Activated CD4-positive, alpha-beta T cell treated with anti-CD3 and anti-CD28 coated beads for 1 hour (primary cell): ENCODE results near the gene ZNF687.
"Not testable (repeated sequence)": the region's sequence is repeated elsewhere in the genome, so short reads cannot be mapped to it uniquely, and the experiment has no call there.

ENCODE experiments used
- DNase-seq: peaks from one replicate; pipeline ENCODE4 v3.0.0-alpha.2; 2020

The ZNF687 gene, protein sequence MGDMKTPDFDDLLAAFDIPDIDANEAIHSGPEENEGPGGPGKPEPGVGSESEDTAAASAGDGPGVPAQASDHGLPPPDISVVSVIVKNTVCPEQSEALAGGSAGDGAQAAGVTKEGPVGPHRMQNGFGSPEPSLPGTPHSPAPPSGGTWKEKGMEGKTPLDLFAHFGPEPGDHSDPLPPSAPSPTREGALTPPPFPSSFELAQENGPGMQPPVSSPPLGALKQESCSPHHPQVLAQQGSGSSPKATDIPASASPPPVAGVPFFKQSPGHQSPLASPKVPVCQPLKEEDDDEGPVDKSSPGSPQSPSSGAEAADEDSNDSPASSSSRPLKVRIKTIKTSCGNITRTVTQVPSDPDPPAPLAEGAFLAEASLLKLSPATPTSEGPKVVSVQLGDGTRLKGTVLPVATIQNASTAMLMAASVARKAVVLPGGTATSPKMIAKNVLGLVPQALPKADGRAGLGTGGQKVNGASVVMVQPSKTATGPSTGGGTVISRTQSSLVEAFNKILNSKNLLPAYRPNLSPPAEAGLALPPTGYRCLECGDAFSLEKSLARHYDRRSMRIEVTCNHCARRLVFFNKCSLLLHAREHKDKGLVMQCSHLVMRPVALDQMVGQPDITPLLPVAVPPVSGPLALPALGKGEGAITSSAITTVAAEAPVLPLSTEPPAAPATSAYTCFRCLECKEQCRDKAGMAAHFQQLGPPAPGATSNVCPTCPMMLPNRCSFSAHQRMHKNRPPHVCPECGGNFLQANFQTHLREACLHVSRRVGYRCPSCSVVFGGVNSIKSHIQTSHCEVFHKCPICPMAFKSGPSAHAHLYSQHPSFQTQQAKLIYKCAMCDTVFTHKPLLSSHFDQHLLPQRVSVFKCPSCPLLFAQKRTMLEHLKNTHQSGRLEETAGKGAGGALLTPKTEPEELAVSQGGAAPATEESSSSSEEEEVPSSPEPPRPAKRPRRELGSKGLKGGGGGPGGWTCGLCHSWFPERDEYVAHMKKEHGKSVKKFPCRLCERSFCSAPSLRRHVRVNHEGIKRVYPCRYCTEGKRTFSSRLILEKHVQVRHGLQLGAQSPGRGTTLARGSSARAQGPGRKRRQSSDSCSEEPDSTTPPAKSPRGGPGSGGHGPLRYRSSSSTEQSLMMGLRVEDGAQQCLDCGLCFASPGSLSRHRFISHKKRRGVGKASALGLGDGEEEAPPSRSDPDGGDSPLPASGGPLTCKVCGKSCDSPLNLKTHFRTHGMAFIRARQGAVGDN

DNA sequence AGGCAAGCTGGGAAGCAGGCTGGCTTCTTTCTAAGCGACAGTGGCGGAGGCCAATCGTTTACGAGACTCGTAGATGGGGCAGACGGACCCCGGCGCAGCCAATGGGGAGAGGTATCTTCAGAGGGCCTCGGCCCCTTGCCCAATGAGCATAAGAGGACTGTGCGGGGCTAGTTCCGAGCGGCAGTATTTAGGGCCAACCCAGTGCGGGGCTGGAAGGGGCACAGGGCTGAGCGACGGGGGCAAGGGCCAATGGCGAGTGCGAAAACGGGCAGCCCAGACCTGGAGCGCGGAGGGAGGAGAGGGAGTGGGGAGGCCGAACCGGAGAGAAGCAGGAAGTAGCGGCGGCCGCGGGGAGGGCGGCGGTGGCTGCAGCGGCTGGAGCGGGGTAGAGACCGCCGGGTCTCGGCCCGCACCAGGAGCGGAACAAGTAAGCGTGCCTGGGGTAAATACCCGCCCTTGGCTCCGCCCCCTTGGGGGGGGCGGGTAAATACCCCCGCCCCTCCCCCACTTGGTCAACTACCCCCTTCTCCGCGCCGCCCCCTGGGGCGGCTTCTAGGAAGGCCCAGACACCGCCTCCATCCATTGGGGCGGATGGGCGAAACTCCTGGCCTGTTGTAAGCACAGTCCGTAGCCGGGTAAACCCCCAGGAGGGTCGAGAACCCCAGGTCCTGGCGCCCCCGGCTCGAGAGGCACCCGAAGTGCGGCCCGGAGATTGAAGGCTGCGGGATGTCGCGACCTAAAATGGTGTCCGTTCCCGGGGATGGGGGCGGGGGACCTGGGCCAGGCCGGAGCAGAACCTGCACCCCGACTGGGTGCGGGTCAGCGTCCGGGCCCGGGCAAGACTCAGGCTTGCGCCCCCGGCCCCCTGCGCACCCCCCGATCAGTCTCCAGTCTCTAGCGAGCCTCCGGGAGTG is at the start of gene ZNF687:
TSS of gene ZNF687 (plus strand) at position 331 of the 914 bp plus-strand sequence. CDS start 3,993 bp downstream, outside the sequence.
- peak; percentile 96 for DNase-seq

DNA sequence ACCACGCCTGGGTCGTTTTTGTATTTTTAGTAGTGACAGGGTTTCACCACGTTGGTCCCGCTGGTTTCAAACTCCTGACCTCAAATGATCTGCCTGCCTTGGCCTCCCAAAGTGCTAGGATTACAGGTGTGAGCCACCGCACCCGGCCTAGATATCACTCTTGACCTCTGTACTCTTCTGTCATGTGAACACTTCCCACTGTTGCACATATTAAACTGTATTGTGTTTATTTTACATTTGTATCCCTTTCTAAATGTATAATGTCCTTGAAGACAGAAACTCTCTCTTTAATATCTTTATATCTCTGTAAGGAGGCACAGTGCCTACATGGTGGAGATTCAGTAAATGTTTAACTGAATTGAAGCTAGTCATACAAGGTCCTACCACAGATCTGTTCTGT is 46.9 kb upstream of the ZNF687 start:
- DNase-seq, result no peak

DNA sequence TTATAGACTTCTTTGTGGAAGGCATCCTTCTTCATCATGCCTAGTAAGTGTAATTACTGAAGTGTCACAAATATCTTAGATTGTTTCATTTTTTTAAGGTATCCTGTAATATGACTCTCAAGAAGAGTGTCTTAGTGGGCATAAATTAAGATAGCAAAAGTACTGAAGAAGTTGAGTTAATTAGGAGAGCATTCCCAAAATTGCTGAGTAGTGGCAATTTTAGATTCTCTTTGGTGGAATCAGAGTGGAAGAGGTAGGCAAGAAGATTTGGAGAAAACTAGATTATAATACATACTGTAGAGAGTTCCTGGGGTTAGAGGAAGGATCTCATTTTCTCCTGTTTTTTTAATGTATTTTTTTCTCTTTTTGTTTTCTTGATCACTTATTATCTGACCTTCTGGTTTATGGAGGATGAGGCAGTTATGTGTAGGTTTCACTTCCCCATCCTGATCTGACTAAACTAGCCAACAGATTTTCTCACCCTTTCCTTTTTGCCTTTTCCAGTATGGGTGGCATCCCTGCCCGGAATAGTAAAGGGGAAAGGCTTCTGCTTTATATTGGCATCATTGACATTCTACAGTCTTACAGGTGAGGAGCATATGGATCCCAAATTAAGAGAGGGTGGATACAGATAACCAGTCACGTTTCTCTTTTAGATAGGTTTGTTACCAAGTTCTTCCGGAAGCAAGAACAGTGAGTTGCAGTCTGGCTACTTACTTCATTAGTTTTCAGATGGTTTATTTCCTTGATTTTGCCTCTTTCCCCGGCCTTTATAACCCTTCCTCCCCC is 44.2 kb upstream of the ZNF687 start:
- no peak for DNase-seq

GRCh38 chr1:151238467-151238739 is 43.7 kb upstream of the ZNF687 start:
- DNase-seq, result no peak

GRCh38 chr1:151242442-151242841 is 39.7 kb upstream of the ZNF687 start:
- no peak for DNase-seq

DNA sequence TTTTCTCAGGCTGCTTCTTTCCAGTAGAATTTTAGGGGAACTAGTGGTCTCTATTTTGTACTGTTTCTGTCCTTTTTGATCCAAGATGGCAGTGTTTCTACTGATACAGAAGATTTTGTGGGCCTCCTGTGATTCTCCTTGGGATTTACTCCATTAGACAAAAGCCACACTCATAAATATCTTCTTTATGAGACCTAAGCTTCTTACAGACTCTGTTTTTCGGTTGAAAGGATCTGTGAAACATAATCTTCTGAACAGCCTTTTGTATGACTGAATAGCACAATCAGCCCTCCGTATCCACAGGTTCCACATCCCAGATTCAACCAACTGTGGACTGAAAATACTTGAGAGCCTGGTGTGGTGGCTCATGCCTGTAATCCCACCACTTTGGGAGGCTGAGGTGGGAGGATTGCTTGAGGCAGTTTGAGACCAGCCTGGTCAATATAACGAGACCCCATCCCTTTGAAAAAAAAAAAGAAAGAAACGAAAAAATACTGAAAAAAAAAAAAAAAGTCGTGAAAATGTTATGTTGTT is 38.3 kb upstream of the ZNF687 start:
- DNase-seq, result no peak

DNA sequence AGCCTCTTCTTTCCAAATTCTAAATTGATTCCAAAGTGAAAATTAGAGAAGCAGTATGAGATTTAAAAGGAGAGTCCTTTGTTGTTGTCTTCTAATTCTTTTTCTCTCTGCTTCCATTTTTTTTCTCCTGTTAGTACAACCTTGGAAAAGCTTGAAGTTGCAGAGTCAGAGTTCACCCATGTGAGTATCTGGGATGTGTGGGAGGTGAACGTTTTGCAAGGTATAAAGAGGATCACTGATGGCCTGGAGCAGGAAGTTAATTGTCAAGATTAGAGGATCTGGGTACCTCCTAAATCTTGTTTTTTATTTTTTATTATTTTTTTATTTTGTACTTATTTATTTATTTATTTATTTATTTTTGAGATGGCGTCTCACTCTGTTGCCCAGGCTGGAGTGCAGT is 35.3 kb upstream of the ZNF687 start:
- no peak for DNase-seq

- DNase-seq, result peak; percentile 48
Observed at GRCh38 chr1:151251656-151252470, 30.2 kb upstream of the ZNF687 start.

DNA sequence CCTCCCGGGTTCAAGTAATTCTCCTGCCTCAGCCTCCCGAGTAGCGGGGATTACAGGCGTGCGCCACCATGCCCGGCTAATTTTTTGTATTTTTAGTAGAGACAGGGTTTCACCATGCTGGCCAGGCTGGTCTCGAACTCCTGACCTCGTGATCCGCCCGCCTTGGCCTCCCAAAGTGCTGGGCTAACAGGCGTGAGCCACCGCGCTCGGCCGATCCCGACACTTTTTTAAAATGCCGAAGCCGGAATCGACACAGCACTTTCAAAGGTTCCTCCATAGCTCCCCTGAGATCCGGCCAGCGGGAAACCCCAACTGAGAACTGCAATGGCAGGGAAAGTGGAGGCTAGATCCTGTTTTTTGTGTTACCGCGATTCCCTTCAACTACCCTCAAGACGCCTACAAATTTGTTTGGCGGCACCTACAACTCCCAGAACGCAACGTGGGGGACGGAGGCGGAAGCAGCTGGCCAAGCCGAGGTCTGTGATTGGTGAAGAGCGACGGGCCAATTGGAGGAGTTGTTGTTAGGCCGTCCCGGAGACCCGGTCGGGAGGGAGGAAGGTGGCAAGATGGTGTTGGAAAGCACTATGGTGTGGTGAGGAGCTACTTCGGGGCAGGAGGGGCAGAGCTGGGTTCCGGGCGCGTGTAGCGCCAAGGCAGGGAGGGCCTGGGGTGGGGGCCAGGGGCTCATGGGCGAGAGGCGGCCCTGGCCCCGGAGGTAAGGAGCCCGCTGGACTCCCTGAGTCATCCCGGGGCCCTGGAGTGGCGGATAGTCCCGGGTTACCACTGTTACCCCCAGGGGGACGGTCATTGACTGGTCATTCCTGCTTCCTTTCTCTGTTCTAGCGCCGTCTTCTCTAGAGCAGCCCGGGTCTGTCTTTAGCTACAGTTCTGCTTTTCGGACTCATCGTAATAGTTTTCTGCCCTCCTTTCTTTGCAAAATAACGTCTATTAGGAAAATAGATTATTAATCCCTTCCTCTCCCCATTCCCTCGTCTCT is 27.6 kb upstream of the ZNF687 start, which contains the start of gene PSMD4:
TSS of gene PSMD4 (plus strand) at position 518 of the 997 bp plus-strand sequence. CDS start at position 567, 49 bp downstream.
- peak; percentile 89 for DNase-seq

GRCh38 chr1:151255381-151255780 is 26.7 kb upstream of the ZNF687 start:
- DNase-seq, result no peak

DNA sequence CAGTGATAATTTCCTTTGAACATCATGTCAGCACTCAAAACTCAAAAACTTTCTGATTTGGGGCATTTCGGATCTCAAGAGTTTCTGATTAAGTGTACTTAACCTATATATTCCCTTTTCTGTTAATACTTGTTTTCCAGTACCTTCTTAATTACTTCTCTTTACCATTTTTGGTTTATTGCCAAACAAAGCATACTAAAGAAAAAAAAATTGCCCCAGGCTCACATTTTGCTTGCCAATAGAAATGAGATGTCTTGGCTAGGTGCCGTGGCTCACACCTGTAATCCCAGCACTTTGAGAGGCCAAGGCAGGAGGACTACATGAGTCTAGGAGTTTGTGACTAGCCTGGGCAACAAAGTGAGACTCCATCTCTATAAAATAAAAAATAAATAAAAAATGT is 22.7 kb upstream of the ZNF687 start:
- DNase-seq, result no peak

DNA sequence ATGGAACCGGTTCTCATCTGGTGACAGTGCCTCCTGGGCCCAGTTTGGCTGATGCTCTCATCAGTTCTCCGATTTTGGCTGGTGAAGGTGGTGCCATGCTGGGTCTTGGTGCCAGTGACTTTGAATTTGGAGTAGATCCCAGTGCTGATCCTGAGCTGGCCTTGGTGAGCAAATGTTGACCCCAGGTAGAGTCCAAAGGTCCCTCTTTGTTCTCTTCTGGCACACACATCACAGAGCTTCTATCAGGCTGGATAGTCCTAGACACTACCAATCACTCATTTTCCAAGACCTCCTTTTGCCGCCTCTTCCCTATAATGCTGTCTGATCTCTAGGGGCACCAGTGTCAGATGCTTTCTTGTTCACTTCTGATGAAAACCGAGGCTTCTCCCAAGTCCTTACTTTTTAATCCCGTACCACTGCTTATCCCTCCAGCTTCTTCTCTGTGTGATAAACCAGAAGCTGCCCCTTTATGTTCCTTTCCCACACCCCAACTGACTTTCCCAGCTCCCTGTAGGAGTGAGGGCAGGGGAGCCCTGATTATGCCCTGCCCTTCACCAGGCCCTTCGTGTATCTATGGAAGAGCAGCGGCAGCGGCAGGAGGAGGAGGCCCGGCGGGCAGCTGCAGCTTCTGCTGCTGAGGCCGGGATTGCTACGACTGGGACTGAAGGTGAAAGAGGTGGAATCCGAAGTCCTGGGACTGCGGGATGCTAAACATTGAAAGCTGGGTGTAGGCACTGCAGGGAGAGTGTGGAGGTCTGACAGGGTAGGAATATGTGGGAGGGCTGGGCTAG is 16.5 kb upstream of the ZNF687 start:
- DNase-seq, result no peak

- DNase-seq, result no peak
Observed at GRCh38 chr1:151266315-151266714, 15.8 kb upstream of the ZNF687 start.

DNA sequence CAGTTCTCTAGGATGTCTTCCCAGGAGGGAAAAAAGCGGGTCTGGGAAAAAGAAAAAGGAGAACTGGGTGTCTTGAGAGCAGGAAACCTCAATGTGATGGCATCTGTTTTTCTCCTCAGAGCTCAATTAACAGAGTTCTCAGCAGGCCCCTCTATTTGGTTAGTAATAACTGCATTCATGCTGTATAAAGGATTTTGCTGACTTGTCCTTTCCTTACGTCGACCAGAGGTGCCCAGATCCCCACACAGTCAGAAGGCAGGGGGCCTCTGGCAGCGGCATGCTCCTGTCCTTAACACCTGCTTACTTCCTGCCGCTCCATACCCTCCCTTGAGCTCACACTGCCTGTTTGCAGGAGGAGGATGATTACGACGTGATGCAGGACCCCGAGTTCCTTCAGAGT is 15.3 kb upstream of the ZNF687 start:
- DNase-seq, result no peak

DNA sequence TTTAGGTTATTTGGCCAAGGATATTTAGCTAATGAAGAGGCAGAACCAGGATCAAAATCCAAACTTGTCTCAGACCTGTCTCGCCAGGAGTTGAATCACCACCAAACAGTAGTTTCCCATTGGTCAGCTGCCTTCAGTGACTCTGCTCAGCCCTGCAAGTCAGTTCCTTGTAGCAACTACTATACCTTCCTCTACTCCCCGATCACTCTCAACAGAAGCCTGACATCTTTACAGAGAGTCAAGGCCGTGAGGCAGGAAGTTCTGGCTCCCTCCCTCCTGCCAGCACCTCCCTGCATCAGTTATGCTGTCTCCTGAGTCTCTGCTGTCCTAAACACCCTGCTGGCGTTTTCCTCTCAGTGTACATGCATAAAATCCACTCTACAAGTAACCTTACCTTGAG is 14.3 kb upstream of the ZNF687 start:
- no peak for DNase-seq

DNA sequence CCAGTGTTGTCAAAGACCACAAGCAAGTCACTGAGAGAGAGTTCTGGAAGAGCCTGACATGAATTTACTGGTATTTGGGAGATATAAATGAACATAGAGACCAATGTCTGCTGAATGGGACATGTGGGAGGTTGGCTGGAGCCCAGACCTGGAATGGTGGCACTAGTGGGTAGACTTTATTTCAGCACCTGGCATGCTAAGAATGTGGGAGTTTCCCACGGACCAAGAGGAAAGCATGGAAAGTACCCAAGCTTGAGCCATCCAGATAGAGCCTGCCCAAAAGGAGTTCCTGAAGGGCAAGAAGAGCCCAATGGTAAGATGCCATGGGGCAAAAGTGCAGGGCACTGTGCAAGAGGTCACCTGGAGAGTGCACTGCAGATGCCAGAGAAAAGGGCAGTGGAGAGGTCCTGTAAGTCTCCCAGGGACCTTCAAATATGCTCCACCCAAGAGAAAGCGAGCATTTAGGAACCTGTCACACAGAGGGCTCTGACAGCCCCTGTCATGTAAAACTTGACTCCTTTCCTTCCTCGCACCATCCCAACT is 8.1 kb upstream of the ZNF687 start:
- no peak for DNase-seq

DNA sequence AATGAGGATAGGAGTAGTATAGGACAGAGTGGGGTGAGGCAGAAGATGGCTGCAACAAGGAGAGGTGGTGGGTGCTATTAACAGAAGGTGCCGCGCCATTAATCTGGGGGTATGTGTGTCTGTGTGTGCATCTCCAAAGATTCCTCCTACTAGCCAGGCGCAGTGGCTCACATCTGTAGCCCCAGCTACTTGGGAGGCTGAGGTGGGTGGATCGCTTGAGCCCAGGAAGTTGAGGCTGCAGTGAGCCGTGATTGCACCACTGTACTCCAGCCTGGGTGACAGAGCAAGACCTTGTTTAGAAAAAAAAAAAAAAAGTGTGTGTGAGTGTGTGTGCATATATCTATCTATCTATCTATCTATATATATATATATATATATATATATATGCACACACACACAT is 6.8 kb upstream of the ZNF687 start:
- not testable (repeated sequence) for DNase-seq

DNA sequence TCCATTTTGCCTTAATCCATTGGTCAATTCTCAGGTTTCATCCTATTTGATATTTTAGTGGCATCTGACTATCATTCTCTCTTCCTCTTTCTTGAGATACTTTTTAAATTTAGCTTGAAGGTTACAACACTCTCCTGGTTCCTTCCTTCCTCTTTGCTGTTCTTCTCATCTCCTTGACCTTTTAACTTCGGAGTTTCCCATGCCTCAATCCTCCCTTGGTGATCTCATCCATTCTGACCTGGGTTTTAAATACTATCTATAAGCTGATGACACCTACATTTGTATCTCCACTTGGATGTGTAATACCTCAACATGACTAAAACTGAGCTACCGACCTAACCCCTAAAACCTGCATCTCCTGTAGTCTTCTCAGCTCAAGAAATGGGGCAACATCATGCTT is 4.8 kb upstream of the ZNF687 start:
- DNase-seq, result no peak
